Tibial artery (tissue), 4 donors: Measurements from ENCODE around the gene MED23.
A peak's percentile ranks its signal among the peaks of the same experiment; 100 is the strongest.

Experiments used
- DNase-seq, 2 donors: peaks; one replicate each; pipeline ENCODE4 v3.0.0-alpha.2; 2019
- H3K27ac ChIP-seq, 2 donors: fragments of 200-600 bp; sonication (generic) in 1 of 2; 1 replicate in 1 of 2; 2 replicates in 1 of 2; pipeline ENCODE4 v1.5.1; 2018 to 2019; ENCODE audit warnings: mild to moderate bottlenecking in 1 of 2
- H3K27me3 ChIP-seq, 2 donors: fragments of 200-600 bp; sonication (generic) in 1 of 2; one replicate each; pipeline versions ENCODE4 v1.5.1 to v1.6.0; 2016 to 2019
- H3K36me3 ChIP-seq, 3 donors: fragments of 200-600 bp; sonication (generic) in 2 of 3; one replicate each; pipeline ENCODE4 v1.5.1; 2016 to 2019; ENCODE audit warnings: mild to moderate bottlenecking in 2 of 3
- H3K4me1 ChIP-seq, 4 donors: fragments of 200-600 bp; sonication (generic) in 2 of 4; 1 replicate in 3 of 4; 2 replicates in 1 of 4; pipeline ENCODE4 v1.5.1; 2016 to 2019
- H3K4me3 ChIP-seq, 2 donors: fragments of 200-600 bp; sonication (generic) in 1 of 2; 1 replicate in 1 of 2; 2 replicates in 1 of 2; pipeline ENCODE4 v1.5.1; 2018 to 2019; ENCODE audit warnings: mild to moderate bottlenecking in 2 of 2
- H3K9me3 ChIP-seq, 3 donors: fragments of 200-600 bp; sonication (generic) in 1 of 3; one replicate each; pipeline ENCODE4 v1.5.1; 2016 to 2019
- intact Hi-C: fragments of 100-400 bp; cut with DNase I; formaldehyde crosslinking; loops from one replicate; pipeline ENCODE4 v1.15.0; 2023; ENCODE audit warnings: low total_unique reads
- TF ChIP-seq, protein P1 (sequence below), 2 experiments: fragments of 200-600 bp in 1 of 2; fragments of 450-650 bp in 1 of 2; IDR thresholded peaks; one replicate each; pipeline ENCODE4 v1.5.1; 2017 to 2019; ENCODE audit warnings: antibody characterized with exemption in 2 of 2, mild to moderate bottlenecking in 1 of 2, moderate library complexity in 1 of 2

Gene MED23

GRCh38 chr6:131629651-131630050 is 1.6 kb upstream of the MED23 start:
- intact Hi-C loops: no loop called here
- DNase-seq: peak in 1 of 2 donors; percentile 68
- peaks cover 3 to 13% (median 11%) of the 10 kb centered on the region in 3 donors for H3K36me3 ChIP-seq
- H3K27me3 ChIP-seq: no peaks in the 10 kb centered on the region
- H3K27ac ChIP-seq: peak overlapping the region; percentile 56 to 80
- H3K4me3 ChIP-seq: peak overlapping the region in 1 of 2 donors; percentile 10
- TF ChIP-seq, protein P1, sequence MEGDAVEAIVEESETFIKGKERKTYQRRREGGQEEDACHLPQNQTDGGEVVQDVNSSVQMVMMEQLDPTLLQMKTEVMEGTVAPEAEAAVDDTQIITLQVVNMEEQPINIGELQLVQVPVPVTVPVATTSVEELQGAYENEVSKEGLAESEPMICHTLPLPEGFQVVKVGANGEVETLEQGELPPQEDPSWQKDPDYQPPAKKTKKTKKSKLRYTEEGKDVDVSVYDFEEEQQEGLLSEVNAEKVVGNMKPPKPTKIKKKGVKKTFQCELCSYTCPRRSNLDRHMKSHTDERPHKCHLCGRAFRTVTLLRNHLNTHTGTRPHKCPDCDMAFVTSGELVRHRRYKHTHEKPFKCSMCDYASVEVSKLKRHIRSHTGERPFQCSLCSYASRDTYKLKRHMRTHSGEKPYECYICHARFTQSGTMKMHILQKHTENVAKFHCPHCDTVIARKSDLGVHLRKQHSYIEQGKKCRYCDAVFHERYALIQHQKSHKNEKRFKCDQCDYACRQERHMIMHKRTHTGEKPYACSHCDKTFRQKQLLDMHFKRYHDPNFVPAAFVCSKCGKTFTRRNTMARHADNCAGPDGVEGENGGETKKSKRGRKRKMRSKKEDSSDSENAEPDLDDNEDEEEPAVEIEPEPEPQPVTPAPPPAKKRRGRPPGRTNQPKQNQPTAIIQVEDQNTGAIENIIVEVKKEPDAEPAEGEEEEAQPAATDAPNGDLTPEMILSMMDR (IDR thresholded peaks at IDR 0.05): no peak
- peaks cover 0 to 34% (median 20%) of the 10 kb centered on the region in 4 donors for H3K4me1 ChIP-seq
- H3K9me3 ChIP-seq: no peaks in the 10 kb centered on the region

DNA sequence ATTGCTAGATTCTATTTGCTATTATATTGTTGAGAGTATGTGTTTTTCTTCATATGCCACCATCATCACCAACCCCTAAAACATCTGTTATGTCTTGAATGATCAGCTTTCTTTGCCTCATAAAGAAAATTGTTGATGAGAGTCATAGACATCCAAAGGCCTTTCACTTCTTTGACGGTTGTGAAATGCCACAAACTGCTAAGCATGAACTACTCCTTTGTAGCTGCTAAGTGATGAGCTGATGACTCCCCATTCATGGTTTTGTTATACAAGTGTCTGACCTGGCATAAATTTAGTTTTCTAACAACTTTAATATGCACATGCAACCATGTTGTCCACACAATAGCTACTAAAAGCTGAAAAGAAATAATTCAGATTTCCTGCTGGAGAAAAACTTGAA is 684 bp upstream of the MED23 start:
- H3K9me3 ChIP-seq: no peaks in the 10 kb centered on the region
- H3K27ac ChIP-seq: peak overlapping the region; percentile 77 to 80
- DNase-seq: no peak
- intact Hi-C loops: no loop called here
- no peaks in the 10 kb centered on the region for H3K27me3 ChIP-seq
- H3K4me3 ChIP-seq: peak overlapping the region; percentile 76 to 90
- TF ChIP-seq, protein P1 (IDR thresholded peaks at IDR 0.05): no peak
- H3K4me1 ChIP-seq: peaks cover 0 to 34% (median 20%) of the 10 kb centered on the region in 4 donors
- H3K36me3 ChIP-seq: peaks cover 12 to 22% (median 19%) of the 10 kb centered on the region in 3 donors

DNA sequence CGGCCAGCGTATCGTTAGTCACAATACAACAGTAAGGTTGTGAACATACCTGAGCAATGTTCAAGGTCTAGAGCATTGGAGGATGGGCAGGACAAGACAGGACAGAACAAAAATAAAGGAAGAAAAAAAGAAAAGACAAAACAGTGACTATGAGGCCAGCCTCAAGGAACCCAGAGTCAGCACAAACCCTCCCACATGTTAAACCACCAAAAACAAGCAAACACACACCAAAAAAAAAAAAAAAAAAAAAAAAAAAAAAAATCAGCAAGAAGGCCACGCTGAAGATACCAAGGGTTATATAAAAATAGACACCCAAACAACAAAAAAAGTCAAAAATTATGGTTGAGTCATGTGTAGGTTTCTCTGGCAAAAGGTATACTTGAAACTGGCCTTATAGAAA is 12.8 kb downstream of the MED23 start:
- Histone ChIP-seq H3K9me3 (no peaks in the 10 kb centered on the region), H3K4me3 (no peak overlapping the region), H3K27me3 (no peaks in the 10 kb centered on the region), H3K27ac (no peak overlapping the region), H3K36me3 (peaks cover 70 to 91% (median 77%) of the 10 kb centered on the region in 3 donors), H3K4me1 (no peaks in the 10 kb centered on the region)
- intact Hi-C loops: no loop called here
- TF ChIP-seq, protein P1 (IDR thresholded peaks at IDR 0.05): no peak
- DNase-seq: no peak

DNA sequence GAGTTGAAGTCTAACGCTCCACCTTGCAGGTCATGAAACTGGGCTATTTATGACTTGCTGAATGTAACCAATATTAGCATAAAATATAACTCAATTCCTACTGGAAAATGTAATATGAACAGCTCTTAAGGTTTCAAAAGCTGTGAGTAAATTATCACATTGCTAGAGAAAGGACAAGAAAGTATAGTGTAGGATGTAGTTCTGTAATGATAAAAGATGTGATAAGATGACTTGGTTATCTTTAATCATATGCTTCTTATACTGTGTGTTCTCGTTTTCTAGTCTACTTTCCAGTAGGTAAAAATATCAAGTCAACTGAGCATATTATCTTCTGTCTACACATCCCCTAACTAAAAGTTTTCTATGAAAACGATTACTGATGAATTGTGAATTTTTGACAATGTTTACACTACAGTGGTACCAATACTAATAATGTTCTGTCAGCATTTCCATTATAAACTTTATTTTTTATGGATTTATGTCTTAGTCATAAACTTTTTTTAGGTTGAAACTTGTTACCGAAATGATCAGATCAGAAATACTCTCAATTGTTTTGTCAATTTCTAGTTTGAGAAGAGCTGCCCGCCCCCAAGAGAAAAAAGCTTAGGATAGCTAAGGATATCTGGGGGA is 14.6 kb downstream of the MED23 start:
- no peak for DNase-seq
- Histone ChIP-seq H3K27ac (no peak overlapping the region), H3K36me3 (peaks cover 69 to 91% (median 75%) of the 10 kb centered on the region in 3 donors), H3K9me3 (no peaks in the 10 kb centered on the region), H3K4me3 (no peak overlapping the region), H3K4me1 (no peaks in the 10 kb centered on the region), H3K27me3 (no peaks in the 10 kb centered on the region)
- TF ChIP-seq, protein P1 (IDR thresholded peaks at IDR 0.05): no peak
- intact Hi-C loops: no loop called here

GRCh38 chr6:131602781-131603312 is 25.2 kb downstream of the MED23 start:
- intact Hi-C loops: no loop called here
- Histone ChIP-seq H3K27ac (no peak overlapping the region), H3K27me3 (no peaks in the 10 kb centered on the region), H3K9me3 (no peaks in the 10 kb centered on the region), H3K4me3 (no peak overlapping the region), H3K4me1 (no peaks in the 10 kb centered on the region), H3K36me3 (peaks cover 82 to 100% (median 93%) of the 10 kb centered on the region in 3 donors)
- no peak for DNase-seq
- TF ChIP-seq, protein P1 (IDR thresholded peaks at IDR 0.05): no peak
